ENCODE measurements around the gene ZNF526. TPM values are rescaled to one million over a fixed set of nuclear protein-coding genes. Genes with fewer than 3 reads are reported as not detected.

The ZNF526 gene
- total and polyA plus RNA-seq, 2 donors (not counting 1 experiment from before 2014, with no cell fraction given) = 4.9 to 21.3 TPM

GRCh38 chr19:42232435-42232834 lies 12.3 kb downstream of the ZNF526 start:
- H3K9me3 Mint-ChIP-seq (ENCODE audit: insufficient read depth) = no peaks in the 10 kb centered on the region
- Histone ChIP-seq H3K27ac (ENCODE audit: low read length in 2 of 2) (no peak overlapping the region), H3K9me3 (ENCODE audit: control extremely low read depth in 1 of 3, control insufficient read depth in 2 of 3, insufficient read depth in 1 of 3, low read length in 2 of 3) (no peaks in the 10 kb centered on the region), H3K4me3 (ENCODE audit: control extremely low read depth in 1 of 5, extremely low read depth in 1 of 5, insufficient read depth in 1 of 5, low read depth in 2 of 5, low read length in 4 of 5) (no peak overlapping the region), H3K79me2 (ENCODE audit: control insufficient read depth, insufficient read depth, low read length) (peaks cover 31% of the 10 kb centered on the region), H3K36me3 (replicated peaks in 1 of 2; ENCODE audit: control extremely low read depth in 1 of 2, control insufficient read depth in 1 of 2, extremely low read depth in 1 of 2, insufficient read depth in 2 of 2, low read length in 1 of 2) (peaks cover 3 to 76% of the 10 kb centered on the region in 2 experiments), H3K4me2 (replicated peaks; ENCODE audit: low read depth, low read length, poor library complexity, severe bottlenecking) (no peak overlapping the region), H2AFZ (ENCODE audit: insufficient read depth, low read depth, low read length, poor library complexity, severe bottlenecking) (no peak overlapping the region), H3K27me3 (replicated peaks in 1 of 4; ENCODE audit: control extremely low read depth in 1 of 4, control insufficient read depth in 3 of 4, insufficient read depth in 4 of 4, low read length in 3 of 4) (no peaks in the 10 kb centered on the region), H3K4me1 (ENCODE audit: control insufficient read depth in 2 of 2, insufficient read depth in 2 of 2, low read length in 2 of 2) (no peaks in the 10 kb centered on the region), H3K9ac (ENCODE audit: low read length) (no peak overlapping the region), H4K20me1 (ENCODE audit: control insufficient read depth, insufficient read depth, low read length, poor library complexity, severe bottlenecking) (peaks cover 88% of the 10 kb centered on the region)
- H3K4me1 Mint-ChIP-seq = peaks cover 7% of the 10 kb centered on the region
- H3K27ac Mint-ChIP-seq = no peak overlapping the region
- ChIA-PET POLR2A (no interaction called here), CTCF (no interaction called here)
- intact Hi-C loops (cut with micrococcal nuclease) = no loop called here
- no peak for DNase-seq
- H3K4me3 Mint-ChIP-seq = no peak overlapping the region
- no peak for ATAC-seq (ENCODE audit: low read depth)
- TF ChIP-seq EZH2 (IDR thresholded peaks at IDR 0.05; ENCODE audit: borderline replicate concordance, insufficient read depth, low read depth, low read length, poor library complexity, severe bottlenecking) (no peak), CTCF (IDR thresholded peaks at IDR 0.05) (no peak)
- 100% methylated on average over 3 of the region's 10 CpGs for WGBS (ENCODE audit: insufficient coverage)
- no peaks in the 10 kb centered on the region for H3K27me3 Mint-ChIP-seq

GRCh38 chr19:42233106-42233505 lies 13.0 kb downstream of the ZNF526 start:
- no peak overlapping the region for H2AFZ ChIP-seq (ENCODE audit: insufficient read depth, low read depth, low read length, poor library complexity, severe bottlenecking)
- H3K27me3 ChIP-seq (replicated peaks in 1 of 4; ENCODE audit: control extremely low read depth in 1 of 4, control insufficient read depth in 3 of 4, insufficient read depth in 4 of 4, low read length in 3 of 4) = no peaks in the 10 kb centered on the region
- Mint-ChIP-seq H3K9me3 (ENCODE audit: insufficient read depth) (no peaks in the 10 kb centered on the region), H3K4me1 (peaks cover 7% of the 10 kb centered on the region), H3K27ac (no peak overlapping the region), H3K27me3 (no peaks in the 10 kb centered on the region), H3K4me3 (no peak overlapping the region)
- peaks cover 3 to 76% of the 10 kb centered on the region in 2 experiments for H3K36me3 ChIP-seq (replicated peaks in 1 of 2; ENCODE audit: control extremely low read depth in 1 of 2, control insufficient read depth in 1 of 2, extremely low read depth in 1 of 2, insufficient read depth in 2 of 2, low read length in 1 of 2)
- CTCF ChIA-PET = interaction anchor here (0.7 to 1.2 kb wide), 4 partner anchors 13 to 125 kb away, joined by 3 to 4 read pairs (median 3); partner anchors contain the start of gene ZNF526
- ATAC-seq (ENCODE audit: low read depth) (no peak), DNase-seq (no peak)
- no peaks in the 10 kb centered on the region for H3K4me1 ChIP-seq (ENCODE audit: control insufficient read depth in 2 of 2, insufficient read depth in 2 of 2, low read length in 2 of 2)
- peaks cover 85% of the 10 kb centered on the region for H4K20me1 ChIP-seq (ENCODE audit: control insufficient read depth, insufficient read depth, low read length, poor library complexity, severe bottlenecking)
- intact Hi-C loops (cut with micrococcal nuclease) = no loop called here
- 96% methylated on average over 4 of the region's 7 CpGs for WGBS (ENCODE audit: insufficient coverage)
- POLR2A ChIA-PET = interaction anchor here (1.1 kb wide), 1 partner anchor 10 kb away, joined by 3 read pairs; the partner anchor contains the start of gene GSK3A
- no peak for TF ChIP-seq CTCF (IDR thresholded peaks at IDR 0.05)
- TF ChIP-seq EZH2 (IDR thresholded peaks at IDR 0.05; ENCODE audit: borderline replicate concordance, insufficient read depth, low read depth, low read length, poor library complexity, severe bottlenecking) = no peak
- no peak overlapping the region for H3K4me2 ChIP-seq (replicated peaks; ENCODE audit: low read depth, low read length, poor library complexity, severe bottlenecking)
- no peak overlapping the region for H3K4me3 ChIP-seq (ENCODE audit: control extremely low read depth in 1 of 5, extremely low read depth in 1 of 5, insufficient read depth in 1 of 5, low read depth in 2 of 5, low read length in 4 of 5)
- peaks cover 33% of the 10 kb centered on the region for H3K79me2 ChIP-seq (ENCODE audit: control insufficient read depth, insufficient read depth, low read length)
- no peak overlapping the region for H3K27ac ChIP-seq (ENCODE audit: low read length in 2 of 2)
- H3K9ac ChIP-seq (ENCODE audit: low read length) = no peak overlapping the region
- H3K9me3 ChIP-seq (ENCODE audit: control extremely low read depth in 1 of 3, control insufficient read depth in 2 of 3, insufficient read depth in 1 of 3, low read length in 2 of 3) = no peaks in the 10 kb centered on the region

All from B cell (primary cell).